Muscle layer of duodenum (tissue), 2 donors: ENCODE results near the gene BOC.

Experiments
- H3K27ac ChIP-seq: one replicate; pipeline ENCODE4 v1.7.0; 2013; ENCODE audit warnings: mild to moderate bottlenecking, low read length
- H3K27me3 ChIP-seq: one replicate; pipeline ENCODE4 v1.7.0; 2013; ENCODE audit warnings: low read depth, mild to moderate bottlenecking, control low read depth, low read length
- H3K36me3 ChIP-seq, 2 donors: one replicate each; pipeline ENCODE4 v1.7.0; 2013; ENCODE audit warnings: low read length in 2 of 2, control low read depth in 1 of 2, mild to moderate bottlenecking in 1 of 2; ENCODE audit not compliant: insufficient read depth in 2 of 2, control insufficient read depth in 1 of 2
- H3K4me1 ChIP-seq, 2 donors: one replicate each; pipeline ENCODE4 v1.7.0; 2013; ENCODE audit warnings: low read length in 2 of 2, mild to moderate bottlenecking in 2 of 2, control low read depth in 1 of 2, moderate library complexity in 1 of 2; ENCODE audit not compliant: insufficient read depth in 2 of 2, control insufficient read depth in 1 of 2
- H3K4me3 ChIP-seq, 2 donors: one replicate each; pipeline ENCODE4 v1.7.0; 2013; ENCODE audit warnings: low read length in 2 of 2, low read depth in 1 of 2, mild to moderate bottlenecking in 1 of 2
- H3K9me3 ChIP-seq, 2 donors: one replicate each; pipeline ENCODE4 v1.7.0; 2013; ENCODE audit warnings: low read length in 2 of 2, control low read depth in 1 of 2, mild to moderate bottlenecking in 1 of 2; ENCODE audit not compliant: control insufficient read depth in 1 of 2
- donor health status: healthy.

The BOC gene

DNA sequence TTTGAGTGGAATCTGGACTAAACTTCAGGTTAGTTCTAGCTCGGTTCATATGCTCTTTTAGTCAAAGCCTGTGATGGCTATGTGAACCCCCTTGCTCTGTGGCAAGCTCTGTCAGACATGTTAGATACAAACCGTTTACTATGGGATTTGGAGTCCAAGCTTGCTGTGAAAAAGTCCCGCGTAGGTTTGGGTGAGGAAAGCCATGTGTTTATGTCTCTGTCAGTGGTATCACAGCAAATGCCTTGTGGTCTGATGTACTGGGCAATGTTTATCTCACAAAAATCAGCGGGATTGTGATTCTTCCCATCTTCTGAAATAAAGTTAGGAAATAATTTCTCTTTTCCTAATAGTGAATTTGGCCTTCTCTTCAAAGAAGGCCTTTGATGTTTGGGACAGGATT, 5.0 kb downstream of the BOC start:
- Histone ChIP-seq H3K27me3 (peaks cover 3% of the 10 kb centered on the region), H3K4me1 (peaks cover 0 to 47% of the 10 kb centered on the region in 2 donors), H3K27ac (no peak overlapping the region), H3K4me3 (no peak overlapping the region), H3K9me3 (no peaks in the 10 kb centered on the region), H3K36me3 (peaks cover 7 to 14% of the 10 kb centered on the region in 2 donors)

DNA sequence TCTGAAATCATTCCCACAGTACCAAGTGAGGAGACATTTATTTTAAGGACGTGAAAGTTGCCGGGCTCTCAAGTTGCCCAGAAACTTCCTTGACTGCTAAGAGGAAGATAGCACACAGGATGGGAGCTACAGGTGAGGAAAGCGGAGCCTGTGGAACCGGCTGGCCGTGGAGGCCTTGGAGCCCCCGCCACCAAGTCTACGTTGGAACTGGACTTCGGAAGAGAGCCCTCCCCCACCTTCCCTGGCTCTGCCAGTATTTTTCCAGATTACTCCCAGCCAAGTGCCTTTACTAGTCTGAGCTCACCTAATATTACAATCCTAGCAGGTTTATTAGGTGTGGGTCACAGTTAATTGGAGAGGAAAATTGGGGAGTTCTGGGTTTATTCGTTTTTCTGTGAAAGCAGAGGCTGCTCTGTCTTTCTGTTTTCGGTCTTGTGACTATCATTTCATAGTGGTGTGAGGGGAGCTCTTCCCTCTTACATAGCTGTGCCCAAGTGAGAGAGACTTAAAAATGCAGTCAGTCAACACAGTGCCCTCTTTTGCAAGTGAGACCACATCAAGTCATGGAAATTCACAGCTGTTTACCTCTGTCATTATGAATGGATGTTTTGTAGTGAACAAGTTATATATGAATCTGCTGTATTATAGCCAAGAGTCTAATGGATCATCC, 6.8 kb downstream of the BOC start:
- Histone ChIP-seq H3K27ac (no peak overlapping the region), H3K36me3 (peaks cover 7 to 14% of the 10 kb centered on the region in 2 donors), H3K4me3 (no peak overlapping the region), H3K9me3 (no peaks in the 10 kb centered on the region), H3K27me3 (no peaks in the 10 kb centered on the region), H3K4me1 (peaks cover 0 to 63% of the 10 kb centered on the region in 2 donors)

- H3K4me3 ChIP-seq: no peak overlapping the region
- no peak overlapping the region for H3K27ac ChIP-seq
- peaks cover 7 to 14% of the 10 kb centered on the region in 2 donors for H3K36me3 ChIP-seq
- no peaks in the 10 kb centered on the region for H3K27me3 ChIP-seq
- H3K4me1 ChIP-seq: peaks cover 0 to 63% of the 10 kb centered on the region in 2 donors
- H3K9me3 ChIP-seq: no peaks in the 10 kb centered on the region
Observed at GRCh38 chr3:113218681-113219045, 7.3 kb downstream of the BOC start.

DNA sequence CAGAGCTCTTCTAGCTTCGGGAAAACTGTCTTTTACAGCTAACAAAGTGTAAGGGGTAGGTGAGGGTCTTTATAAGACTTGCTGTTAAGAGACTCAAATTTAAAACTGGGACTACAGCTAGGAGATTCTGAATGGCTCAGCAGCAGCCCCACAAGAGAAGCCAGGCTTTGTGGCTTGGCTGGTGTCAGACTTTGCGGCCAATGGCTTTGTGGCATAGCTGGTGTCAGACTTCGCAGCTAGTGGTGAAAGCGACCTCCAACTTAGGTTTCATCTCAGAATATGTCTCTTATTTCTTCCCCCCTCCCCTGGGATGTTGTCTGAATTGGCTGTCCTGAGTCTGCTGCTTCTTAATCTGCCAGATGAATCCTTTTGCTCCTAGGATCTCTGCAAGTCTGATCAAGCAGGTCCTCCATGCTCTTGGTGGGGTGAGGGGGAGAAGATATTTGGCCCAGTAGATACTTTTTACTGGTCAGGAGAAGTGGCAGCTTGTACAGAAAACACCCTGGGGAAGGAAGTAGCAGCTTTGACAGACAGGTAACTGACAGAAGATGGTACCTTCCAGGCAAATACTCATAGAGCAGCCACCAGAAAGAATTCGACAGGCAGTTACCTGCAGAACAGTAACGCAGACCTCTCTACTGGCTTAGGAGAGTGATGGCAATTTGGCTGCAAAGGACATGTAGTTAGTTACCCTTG, 8.4 kb downstream of the BOC start:
- peak overlapping the region; percentile 14 for H3K27ac ChIP-seq
- peaks cover 0 to 53% of the 10 kb centered on the region in 2 donors for H3K4me1 ChIP-seq
- H3K9me3 ChIP-seq: no peaks in the 10 kb centered on the region
- no peaks in the 10 kb centered on the region for H3K27me3 ChIP-seq
- peaks cover 7 to 14% of the 10 kb centered on the region in 2 donors for H3K36me3 ChIP-seq
- H3K4me3 ChIP-seq: no peak overlapping the region

DNA sequence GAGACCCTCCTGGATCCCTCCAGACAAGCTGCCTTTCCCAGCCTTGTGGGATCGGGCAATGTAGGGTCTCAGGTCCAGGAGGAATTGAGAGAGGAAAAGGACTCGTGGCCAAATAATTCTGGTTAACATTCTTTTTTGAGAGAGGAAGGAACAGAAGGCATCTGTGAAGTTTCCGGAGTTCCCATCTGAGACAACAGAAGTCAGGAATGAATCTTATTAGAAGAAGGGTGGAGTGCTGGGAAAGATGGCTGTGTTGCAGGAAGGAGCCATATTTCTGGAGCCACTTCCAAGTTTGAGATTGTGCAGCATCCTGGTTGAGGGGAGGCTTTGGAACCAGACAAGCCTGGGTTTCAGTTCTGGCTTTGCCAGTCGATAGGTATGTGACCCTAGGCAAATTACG, 9.4 kb downstream of the BOC start:
- H3K4me1 ChIP-seq: peaks cover 0 to 62% of the 10 kb centered on the region in 2 donors
- H3K4me3 ChIP-seq: no peak overlapping the region
- H3K27me3 ChIP-seq: no peaks in the 10 kb centered on the region
- H3K36me3 ChIP-seq: peaks cover 7 to 14% of the 10 kb centered on the region in 2 donors
- peak overlapping the region; percentile 32 for H3K27ac ChIP-seq
- H3K9me3 ChIP-seq: no peaks in the 10 kb centered on the region

DNA sequence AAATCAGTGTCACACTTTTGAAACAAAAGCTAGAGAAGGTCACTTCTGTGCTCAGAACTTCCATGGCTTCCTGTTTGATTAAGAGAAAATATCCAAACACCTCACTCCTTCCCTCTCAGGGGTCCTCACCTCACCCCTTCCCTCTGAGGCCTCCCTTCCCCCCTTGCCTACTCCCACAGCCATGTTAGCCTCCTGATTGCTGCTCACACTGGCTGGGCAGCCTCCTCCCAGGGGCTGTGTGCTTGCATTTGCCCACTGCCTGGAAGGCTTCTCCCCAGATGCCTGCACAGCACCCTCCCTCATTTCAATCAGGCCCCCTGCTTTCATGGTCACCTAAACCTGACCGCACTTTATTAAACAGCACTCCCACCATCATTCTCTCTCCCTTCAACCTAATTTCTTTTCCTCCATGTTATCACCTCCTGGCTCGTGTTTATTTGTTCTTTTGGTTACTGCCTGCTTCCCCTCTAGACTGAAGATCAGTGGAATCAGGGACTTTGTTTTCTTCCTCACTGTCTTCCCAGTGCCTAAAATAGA, 10.4 kb downstream of the BOC start:
- Histone ChIP-seq H3K4me1 (peaks cover 0 to 70% of the 10 kb centered on the region in 2 donors), H3K36me3 (peaks cover 7 to 10% of the 10 kb centered on the region in 2 donors), H3K27ac (no peak overlapping the region), H3K9me3 (no peaks in the 10 kb centered on the region), H3K27me3 (no peaks in the 10 kb centered on the region), H3K4me3 (no peak overlapping the region)

DNA sequence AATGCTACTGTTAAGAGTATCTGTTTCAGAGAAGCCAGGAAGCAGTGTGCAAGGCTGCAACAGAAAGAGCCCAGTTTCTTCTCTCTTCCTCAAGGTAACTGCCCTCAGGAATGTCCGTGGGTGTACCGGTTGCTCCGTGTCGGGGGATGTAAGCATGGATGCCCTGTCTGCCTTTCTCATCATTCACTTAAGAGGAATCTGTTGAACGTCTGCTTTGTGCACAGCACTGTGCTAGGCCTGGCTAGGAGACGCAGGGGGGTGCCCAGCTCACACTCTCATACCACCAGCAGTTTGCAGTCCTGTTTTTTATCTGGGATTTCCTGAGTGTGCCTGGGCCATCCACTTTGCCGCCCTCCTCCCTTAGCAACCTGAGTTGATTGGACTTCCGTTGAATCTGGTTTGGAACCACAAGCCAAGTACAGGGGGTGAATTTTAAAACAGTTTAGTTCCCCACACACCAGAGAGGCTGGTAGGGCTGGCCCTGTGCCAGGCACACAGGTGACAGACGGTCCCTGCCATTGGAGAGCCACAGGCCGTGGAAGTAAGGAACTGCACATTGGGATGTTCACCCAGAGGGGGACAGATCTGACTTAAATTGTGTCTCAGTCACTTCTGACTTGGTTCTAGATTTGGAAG, 11.2 kb downstream of the BOC start:
- no peak overlapping the region for H3K4me3 ChIP-seq

DNA sequence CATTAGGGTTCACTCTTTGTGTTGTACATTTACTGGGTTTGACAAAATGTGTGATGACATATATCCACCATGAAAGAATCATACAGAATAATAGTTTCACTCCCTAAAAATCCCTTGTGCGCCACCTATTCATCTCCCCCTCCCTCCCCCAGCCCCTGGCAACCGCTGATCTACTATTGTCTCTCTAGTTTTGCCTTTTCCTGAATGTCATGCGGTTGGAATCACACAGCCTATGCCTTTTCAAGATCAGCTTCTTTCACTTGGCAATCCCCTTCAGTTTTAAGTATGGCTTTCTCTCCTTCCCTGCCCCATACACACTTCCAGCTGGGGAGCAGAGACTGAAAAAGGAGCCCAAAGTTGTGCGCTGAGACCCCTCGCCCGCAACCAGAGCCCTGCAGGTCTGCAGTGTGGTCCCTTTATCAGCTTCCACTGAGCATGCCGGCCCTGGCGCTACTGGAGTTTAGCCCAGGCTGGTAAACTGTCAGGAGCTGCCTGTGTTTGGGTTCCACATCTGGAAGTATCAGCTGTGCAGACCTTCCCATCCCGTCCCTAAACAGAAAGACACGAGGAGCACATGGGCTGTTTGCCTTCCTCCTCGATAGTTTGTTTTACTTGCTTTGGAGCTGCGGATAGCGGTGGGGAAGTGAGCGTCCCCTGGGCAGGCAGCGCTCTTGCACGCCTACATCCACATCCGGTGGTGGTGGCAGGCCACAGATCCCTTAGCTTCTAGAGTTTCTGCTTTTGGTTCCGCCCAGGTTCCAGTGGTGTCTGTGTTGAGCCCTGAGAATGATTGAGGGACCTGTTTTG, 12.3 kb downstream of the BOC start:
- Histone ChIP-seq H3K9me3 (no peaks in the 10 kb centered on the region), H3K27ac (peak overlapping the region; percentile 30), H3K4me3 (no peak overlapping the region), H3K27me3 (no peaks in the 10 kb centered on the region), H3K4me1 (peaks cover 0 to 76% of the 10 kb centered on the region in 2 donors), H3K36me3 (peaks cover 2 to 5% of the 10 kb centered on the region in 2 donors)

More for the DNA sequence above, 11.2 kb downstream of the BOC start:
- Histone ChIP-seq H3K27ac (peak overlapping the region; percentile 30), H3K4me1 (peaks cover 0 to 73% of the 10 kb centered on the region in 2 donors), H3K9me3 (no peaks in the 10 kb centered on the region), H3K36me3 (peaks cover 6 to 7% of the 10 kb centered on the region in 2 donors), H3K27me3 (no peaks in the 10 kb centered on the region)

DNA sequence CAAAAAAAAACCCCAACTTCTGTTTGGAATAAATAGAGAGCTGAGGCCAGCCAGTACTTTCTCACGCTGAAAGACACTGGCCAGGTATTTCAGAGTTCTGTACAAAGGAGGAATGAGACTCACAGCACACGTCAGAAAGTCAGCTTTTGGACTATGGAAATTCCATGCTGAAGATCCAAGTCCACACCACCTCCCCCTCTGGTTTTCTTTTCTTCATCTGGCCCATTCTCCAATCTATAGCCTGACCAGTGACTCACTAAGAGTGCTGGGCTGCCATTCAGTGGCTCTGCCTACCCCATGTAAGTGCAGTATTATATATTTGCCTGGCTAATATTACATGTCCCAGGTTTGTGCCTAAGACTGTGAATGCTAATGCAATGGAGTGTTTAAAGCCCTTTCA, 13.9 kb downstream of the BOC start:
- peaks cover 0 to 75% of the 10 kb centered on the region in 2 donors for H3K4me1 ChIP-seq
- no peak overlapping the region for H3K4me3 ChIP-seq
- H3K27ac ChIP-seq: no peak overlapping the region
- no peaks in the 10 kb centered on the region for H3K9me3 ChIP-seq
- no peaks in the 10 kb centered on the region for H3K36me3 ChIP-seq
- no peaks in the 10 kb centered on the region for H3K27me3 ChIP-seq

- no peaks in the 10 kb centered on the region for H3K36me3 ChIP-seq
- peaks cover 0 to 75% of the 10 kb centered on the region in 2 donors for H3K4me1 ChIP-seq
- H3K27me3 ChIP-seq: no peaks in the 10 kb centered on the region
- peak overlapping the region; percentile 1 for H3K27ac ChIP-seq
- no peaks in the 10 kb centered on the region for H3K9me3 ChIP-seq
- no peak overlapping the region for H3K4me3 ChIP-seq
Observed at GRCh38 chr3:113226491-113226890, 15.1 kb downstream of the BOC start.

DNA sequence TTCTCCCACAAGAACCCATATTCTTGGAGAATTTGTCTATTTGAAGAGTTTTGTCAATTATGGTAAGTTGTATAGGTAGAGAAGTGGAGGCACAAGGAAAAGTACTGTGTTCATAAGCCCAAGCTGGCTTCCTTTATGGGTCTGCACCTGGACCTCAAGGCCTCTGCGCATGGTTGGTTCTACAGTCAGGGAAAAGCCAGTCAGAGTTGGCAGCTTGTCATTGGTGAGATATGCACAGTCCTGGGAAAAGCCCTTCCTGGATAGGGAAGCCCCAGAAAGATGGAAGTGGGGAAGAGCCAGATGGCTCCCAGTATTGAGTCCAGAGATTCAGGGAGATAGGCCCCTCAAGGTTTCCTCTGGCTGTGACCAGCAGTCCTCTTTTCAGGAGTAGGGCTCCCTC, 15.8 kb downstream of the BOC start:
- Histone ChIP-seq H3K36me3 (no peaks in the 10 kb centered on the region), H3K27me3 (no peaks in the 10 kb centered on the region), H3K9me3 (no peaks in the 10 kb centered on the region), H3K4me3 (no peak overlapping the region), H3K27ac (no peak overlapping the region), H3K4me1 (peaks cover 0 to 75% of the 10 kb centered on the region in 2 donors)
